ENCODE results near the gene COL4A4.

- no peak for TF ChIP-seq CTCF (IDR thresholded peaks at IDR 0.05)
- no peak for TF ChIP-seq POLR2A (IDR thresholded peaks at IDR 0.05)
Measured at GRCh38 chr2:227161947-227162346, 2.1 kb downstream of the COL4A4 start.

All from Peyer's patch (tissue), 4 donors.